H54 (cell line): ENCODE data around the gene SC5D.

ENCODE experiments used
- DNase-seq: peaks from one replicate; pipeline ENCODE4 v3.0.0; 2011; ENCODE audit warnings: low spot score, mixed read lengths; ENCODE audit not compliant: insufficient read length
- FAIRE-seq: peaks from 3 replicates; lab custom pipeline; 2011; peaks lifted over from hg19 to GRCh38; lab: Jason Lieb, UNC
- POLR2A ChIP-seq: IDR thresholded peaks from 2 replicates; pipeline ENCODE4 v1.6.1; 2011; ENCODE audit warnings: low read depth, mild to moderate bottlenecking, low read length

Gene SC5D

DNA sequence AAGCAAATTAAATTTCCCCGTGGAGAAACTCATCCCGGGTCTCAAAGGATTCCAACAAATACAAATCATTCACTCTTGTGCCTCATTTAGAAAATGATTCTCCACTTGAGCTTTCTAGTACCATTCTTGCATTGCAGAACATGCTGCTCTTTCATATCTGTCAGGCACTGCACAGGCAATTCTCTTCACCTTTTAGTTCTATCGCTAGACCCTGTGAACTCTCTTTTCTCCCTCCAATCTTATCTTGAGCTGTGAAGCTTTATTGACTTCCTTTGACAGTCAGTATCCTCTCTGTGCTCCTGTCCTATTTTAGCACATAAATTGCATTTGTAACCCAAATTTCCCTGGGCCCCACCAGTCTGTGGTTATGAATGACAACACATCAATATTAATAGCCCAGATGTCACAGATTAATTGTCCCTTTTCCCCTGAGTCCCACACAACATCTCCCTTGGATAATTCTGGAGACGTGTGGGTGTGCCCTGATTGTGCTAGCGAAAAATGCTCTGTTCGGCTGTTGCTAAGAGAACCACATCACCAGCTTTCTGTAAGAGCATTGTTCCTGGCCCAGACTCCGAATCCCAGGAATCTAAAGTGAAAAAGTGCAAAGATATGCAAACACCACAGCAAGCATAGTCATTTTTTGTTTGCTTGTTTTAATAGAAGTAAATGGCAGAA lies 22.4 kb upstream of the SC5D start:
- DNase-seq (no peak), FAIRE-seq (no peak)
- no peak for TF ChIP-seq POLR2A

DNA sequence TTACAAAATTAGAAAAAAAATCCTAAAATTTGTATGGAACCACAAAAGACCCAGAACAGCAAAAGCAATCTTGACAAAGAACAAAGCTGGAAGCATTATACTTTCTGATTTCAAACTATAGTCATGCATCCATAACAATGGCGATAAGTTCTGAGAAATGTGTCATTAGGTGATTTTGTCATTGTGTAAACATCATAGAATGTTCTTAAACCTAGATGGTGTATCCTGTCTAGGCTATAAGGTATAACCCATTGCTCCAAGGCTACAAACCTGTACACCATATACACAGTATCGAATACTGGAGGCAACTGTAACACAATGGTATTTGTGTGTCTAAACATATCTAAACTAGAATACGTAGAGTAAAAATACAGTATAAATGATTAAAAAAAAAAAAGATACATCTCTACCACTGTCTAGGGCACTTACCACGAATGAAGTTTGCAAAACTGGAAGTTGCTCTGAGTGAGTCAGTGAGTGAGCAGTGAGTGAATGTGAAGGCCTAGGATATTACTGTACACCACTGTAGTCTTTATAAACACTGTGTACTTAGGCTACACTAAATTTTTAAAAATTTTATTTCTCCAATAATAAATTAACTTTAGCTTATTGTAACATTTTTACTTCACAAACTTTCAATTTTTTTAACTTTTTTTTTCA lies 18.1 kb upstream of the SC5D start:
- TF ChIP-seq POLR2A, result no peak
- FAIRE-seq, result no peak
- DNase-seq, result no peak

DNA sequence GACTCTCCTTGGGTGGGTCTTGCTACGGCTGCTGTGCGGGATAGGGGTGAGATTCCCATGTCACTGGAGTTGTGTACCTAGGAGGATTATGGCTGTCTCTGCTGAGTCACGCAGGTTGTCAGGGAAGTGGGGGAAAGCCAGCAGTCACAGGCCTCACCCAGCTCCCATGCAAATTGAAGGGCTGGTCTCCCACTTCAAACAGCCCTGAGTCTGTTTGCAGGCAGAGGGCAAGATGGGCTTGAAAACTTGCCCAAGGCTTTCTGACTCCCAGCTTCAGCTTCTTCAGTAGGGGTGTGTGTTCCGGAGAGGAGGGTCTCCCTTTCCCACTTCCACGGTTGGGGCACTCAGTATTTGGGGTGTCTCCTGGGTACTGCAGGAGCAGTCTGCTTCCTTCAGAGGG lies 10.9 kb upstream of the SC5D start:
- FAIRE-seq (no peak), DNase-seq (no peak)
- TF ChIP-seq POLR2A, result no peak

DNA sequence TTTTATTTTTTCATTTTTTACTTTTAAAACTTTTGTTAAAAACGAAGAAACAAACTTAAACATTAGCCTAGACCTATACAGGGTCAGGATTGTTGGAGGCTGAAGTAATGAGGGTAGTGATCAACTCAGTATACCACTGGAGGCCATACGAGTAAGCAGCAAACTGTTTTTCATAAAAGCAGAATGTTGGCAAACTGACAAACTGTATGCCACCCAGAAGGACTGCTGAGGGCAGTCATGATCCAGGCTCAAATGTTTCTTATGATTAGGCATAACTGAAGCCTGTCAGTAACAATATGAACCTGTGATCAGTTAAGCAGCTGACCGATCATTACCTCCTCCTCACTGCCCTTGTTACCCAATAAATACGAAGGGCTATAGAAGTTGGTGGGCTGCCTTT lies 10.2 kb upstream of the SC5D start:
- no peak for FAIRE-seq
- no peak for TF ChIP-seq POLR2A

DNA sequence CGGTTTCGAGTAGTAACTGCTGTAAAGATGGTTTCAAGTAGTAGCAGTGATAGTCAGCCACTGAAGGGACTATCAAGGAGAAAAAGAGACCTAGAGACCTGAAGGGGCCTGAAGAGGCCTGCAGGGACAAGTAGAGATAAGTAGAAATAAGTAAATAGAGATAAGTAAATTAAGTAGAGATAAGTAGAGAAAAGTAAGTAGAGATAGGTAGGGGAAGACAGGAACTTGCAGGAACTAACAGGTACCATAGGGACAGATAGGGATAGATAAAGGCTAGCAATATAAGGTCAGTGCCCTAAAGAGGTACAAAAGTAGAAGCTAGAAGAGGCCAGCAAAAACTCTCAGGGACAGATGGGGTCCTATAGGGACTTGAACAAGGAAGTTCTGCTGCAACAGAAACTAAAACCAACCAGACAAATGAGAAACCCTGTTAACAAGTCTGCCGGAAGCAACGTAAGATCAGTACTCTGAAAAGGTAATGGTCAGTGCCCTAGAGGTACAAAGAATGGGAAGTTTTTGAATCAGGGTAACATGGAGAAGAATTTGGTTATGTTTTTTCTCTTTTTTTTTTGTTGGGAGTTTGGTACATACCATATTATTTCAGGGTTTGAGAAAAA lies 9.6 kb upstream of the SC5D start:
- FAIRE-seq, result no peak
- no peak for TF ChIP-seq POLR2A
- DNase-seq, result no peak

More for the DNA sequence above, 10.2 kb upstream of the SC5D start:
- no peak for DNase-seq

DNA sequence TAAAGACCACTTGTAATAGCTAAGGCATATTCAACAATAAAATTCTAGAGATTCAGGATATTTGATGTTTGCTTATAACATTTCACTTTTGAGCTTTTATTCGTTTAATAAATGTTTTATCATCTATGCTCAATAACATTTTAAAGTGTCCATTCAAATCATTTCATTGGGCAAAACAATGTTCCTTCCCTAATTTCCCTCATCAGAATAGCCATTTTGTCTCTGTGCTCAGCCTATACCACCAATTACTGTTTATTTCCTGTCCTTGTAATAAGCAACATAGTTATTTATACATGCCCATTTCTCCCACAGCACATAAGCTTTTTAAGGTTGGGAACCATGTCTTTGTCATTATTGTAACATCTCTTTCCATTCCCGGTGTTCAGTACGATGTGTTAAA lies 1.3 kb upstream of the SC5D start:
- no peak for DNase-seq
- TF ChIP-seq POLR2A, result no peak

DNA sequence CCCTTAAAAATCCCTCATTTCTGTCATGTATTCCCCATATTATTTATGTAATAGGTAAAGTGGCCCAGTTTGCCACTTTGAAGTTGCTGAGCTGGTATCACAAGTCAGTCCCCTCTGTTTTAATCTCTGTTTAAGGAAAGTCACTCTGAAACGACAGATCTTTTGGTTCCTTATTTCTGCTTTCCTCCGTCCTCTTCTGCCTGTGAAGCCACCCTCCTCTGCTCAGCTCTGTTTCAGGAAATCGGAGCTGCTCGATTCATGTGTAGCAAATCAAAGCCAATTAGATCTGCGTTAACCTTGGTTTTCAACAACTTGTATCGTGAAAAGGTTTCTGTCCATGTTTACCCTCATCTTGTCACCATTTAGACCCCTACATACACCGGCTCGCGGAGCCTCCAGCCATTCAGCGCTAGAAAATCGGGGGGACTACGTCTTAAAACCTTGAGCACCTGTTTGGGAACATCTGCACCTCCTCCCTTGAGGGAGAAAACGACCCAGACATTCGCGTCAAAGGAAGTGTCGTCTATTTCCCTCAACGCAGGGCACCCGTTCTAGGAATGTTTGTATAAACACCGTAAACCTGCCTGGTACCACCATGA lies 576 bp upstream of the SC5D start:
- no peak for FAIRE-seq
- no peak for TF ChIP-seq POLR2A
- peak; percentile 1 for DNase-seq

More for the DNA sequence above, 1.3 kb upstream of the SC5D start:
- FAIRE-seq, result no peak

DNA sequence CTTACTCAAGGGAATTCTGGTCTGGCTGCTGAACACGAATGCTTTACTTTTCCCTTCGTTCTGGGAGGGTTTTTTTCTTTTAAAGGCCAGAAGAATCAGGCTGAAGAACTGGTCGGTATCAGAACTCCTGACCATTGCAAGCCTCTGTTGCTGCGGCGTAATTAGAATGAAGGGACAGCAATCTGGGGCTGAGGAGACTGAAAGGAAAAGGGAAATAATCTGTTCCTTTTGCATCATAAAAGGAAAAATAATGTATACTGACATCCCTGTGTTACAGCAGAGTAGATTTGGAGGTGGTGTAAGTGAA lies 670 bp downstream of the SC5D start:
- no peak for FAIRE-seq
- DNase-seq, result no peak

DNA sequence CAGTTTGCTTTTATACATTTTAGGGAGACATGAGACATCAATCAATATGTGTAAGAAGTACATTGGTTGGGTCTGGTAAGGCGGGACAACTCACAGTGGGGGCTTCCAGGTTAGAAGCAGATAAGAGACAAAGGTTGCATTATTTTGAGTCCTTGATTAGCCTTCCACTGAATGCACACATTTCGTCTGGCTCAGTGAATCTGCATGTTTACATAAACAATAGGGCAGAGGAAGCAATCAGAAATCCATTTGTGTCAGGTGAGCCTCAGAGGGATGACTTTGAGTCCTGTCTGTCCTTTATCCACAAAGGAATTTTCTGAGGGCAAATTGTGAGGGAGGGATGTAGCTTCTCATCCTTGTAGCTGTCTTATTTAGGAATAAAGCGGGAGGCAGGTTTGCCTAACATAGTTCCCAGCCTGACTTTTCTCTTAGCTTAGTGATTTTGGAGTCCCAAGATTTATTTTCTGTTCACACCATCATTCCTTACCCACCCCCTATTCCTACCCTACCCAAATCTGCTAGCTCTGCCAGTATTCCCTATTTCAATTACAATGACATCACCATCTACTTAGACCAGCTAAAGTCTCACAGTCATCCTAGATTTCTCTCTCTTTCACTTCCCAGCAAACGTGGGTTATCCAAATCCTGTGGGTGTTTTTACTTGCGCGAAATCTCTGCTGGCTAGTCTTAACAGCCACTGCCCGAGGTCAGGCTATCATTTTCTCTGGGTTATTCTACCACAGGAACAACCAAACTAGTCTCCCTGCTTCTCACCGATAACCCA lies 2.9 kb downstream of the SC5D start:
- TF ChIP-seq POLR2A, result no peak
- FAIRE-seq (no peak), DNase-seq (no peak)

More for the DNA sequence above, 670 bp downstream of the SC5D start:
- no peak for TF ChIP-seq POLR2A

DNA sequence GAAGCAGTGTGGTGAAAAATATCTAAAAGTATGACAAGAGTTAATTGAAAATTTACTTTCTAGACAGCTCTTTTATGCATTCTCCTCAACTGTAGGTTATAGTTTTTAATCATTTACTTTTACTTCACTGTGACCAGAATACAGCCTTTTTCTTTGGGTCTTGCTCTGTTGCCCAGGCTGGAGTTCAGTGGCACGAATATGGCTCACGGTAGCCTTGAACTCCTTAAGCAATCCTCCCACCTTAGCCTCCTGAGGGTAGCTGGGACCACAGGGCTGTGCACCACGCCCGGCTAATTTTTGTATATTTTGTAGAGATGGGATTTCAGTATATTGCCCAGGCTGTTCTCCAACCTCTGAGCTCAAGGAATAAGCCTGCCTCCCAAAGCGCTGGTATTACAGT lies 5.3 kb downstream of the SC5D start:
- DNase-seq (no peak), FAIRE-seq (no peak)
- TF ChIP-seq POLR2A, result no peak

DNA sequence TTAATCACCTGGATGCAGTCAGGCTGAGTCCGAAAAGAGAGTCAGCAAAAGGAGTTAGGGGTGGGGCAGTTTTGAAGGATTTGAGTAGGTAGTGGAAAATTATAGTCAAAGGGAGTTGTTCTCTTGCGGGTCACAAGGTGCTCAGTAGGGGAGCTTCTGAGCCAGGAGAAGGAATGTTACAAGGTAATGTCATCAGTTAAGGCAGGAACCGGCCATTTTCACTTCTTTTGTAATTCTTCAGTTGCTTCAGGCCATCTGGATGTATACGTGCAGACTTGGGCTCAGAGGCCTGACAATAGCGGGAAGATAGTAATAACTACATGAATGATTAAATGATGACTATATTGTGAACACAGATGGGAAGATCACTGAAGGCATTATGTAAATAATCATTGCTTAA lies 6.2 kb downstream of the SC5D start:
- no peak for DNase-seq
- TF ChIP-seq POLR2A, result no peak
- no peak for FAIRE-seq

DNA sequence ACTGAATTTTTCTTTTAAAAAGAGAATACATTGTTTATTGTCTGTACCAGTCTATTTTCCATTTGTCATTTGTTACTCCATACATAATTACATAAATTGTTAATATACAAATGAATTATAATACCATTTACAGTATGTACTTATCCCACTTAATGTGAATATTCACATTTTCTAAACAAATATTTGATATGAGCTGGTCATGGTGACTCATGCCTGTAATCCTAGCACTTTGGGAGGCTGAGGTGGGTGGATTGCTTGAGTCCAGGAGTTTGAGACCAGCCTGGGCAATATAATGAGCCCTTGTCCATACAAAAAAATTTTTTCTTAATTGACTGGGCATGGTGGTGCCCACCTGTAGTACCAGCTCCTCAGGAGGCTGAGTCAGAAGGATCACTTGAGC lies 6.8 kb downstream of the SC5D start:
- TF ChIP-seq POLR2A, result no peak

DNA sequence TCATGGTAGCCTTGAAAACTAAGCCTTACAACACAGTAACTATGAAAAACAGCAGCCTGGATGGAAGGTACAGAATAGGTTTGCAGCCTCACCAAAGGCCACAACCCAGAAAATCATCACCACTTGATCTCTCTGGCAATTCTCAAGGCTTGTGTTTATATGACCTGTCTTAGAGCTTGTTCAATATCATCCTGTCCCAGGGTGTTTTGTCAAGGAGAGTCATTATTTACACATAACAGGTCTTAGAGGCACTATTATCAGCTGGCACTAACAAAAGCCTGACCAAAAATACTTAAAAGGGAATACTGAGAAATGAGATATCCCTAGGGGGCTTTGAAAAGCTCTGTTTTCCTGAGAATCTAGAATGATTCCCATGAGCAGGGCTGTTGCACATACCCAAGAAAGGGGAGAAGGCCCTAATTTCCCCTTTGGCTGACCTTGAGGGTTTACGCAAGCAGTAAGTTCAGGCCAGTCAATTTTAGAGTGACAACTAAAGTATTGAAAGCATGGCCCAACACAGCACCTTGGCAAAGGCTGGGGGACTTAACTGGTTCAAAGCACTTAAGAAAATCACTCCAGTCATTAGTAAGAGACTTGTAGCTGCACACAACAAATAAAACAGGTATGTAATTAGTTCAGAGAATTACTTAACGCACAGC lies 7.9 kb downstream of the SC5D start:
- no peak for DNase-seq
- no peak for TF ChIP-seq POLR2A
- no peak for FAIRE-seq

More for the DNA sequence above, 6.8 kb downstream of the SC5D start:
- no peak for FAIRE-seq
- DNase-seq, result no peak
